Sigmoid colon (tissue), 4 donors: Measurements from ENCODE around the gene LRP8.

Experiments
- EP300 ChIP-seq, 4 donors: sonication (generic); formaldehyde crosslinking; IDR thresholded peaks; one replicate each; pipeline ENCODE4 v1.6.1; 2017; ENCODE audit warnings: antibody characterized with exemption in 4 of 4
- POLR2AphosphoS5 ChIP-seq, 4 donors: sonication (generic); formaldehyde crosslinking; IDR thresholded peaks; one replicate each; pipeline ENCODE4 v1.6.1; 2017; ENCODE audit warnings: antibody characterized with exemption in 4 of 4
- TF ChIP-seq, protein P1 (sequence below), 4 experiments: fragments of 450-650 bp in 3 of 4; fragments of 200-600 bp in 1 of 4; IDR thresholded peaks; one replicate each; pipeline ENCODE4 v1.5.1; 2016 to 2019; ENCODE audit warnings: antibody characterized with exemption in 4 of 4, mild to moderate bottlenecking in 3 of 4, moderate library complexity in 2 of 4

DNA sequence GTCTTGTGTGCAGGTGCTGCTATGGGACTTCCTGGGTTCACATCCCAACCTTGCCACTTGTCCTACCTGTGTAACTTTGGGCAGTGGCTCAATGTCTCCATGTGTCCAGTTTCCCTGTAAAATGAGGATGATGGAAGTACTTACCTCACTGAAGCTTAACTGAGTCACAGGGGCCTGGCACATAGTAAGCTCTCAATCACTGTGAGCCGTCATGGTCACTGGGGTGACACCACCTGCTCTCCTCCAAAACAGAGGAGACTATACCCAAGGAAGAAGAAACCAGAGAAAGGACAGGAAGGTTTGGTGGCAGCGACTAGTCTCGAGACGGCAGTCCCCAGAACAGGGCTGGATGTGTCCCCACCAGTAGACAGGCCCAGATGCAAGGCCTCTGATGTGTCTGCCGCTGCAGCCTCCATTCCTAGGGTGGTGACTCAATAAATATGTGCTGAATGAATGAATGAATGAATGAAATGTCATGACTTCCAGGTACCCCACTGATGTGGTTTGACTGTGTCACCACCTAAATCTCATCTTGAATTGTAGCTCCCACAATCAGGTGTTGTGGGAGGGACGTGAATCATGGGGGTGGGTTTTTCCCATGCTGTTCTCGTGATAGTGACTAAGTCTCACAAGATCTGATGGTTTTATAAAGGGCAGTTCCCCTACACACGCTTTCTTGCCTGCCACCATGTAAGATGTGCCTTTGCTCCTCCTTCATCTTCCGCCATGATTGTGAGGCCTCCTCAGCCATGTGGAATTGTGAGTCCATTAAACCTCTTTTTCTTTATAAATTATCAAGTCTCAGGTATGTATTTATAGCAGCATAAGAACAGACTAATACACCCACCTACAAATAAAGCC, 13.0 kb upstream of the LRP8 start:
- TF ChIP-seq, protein P1, sequence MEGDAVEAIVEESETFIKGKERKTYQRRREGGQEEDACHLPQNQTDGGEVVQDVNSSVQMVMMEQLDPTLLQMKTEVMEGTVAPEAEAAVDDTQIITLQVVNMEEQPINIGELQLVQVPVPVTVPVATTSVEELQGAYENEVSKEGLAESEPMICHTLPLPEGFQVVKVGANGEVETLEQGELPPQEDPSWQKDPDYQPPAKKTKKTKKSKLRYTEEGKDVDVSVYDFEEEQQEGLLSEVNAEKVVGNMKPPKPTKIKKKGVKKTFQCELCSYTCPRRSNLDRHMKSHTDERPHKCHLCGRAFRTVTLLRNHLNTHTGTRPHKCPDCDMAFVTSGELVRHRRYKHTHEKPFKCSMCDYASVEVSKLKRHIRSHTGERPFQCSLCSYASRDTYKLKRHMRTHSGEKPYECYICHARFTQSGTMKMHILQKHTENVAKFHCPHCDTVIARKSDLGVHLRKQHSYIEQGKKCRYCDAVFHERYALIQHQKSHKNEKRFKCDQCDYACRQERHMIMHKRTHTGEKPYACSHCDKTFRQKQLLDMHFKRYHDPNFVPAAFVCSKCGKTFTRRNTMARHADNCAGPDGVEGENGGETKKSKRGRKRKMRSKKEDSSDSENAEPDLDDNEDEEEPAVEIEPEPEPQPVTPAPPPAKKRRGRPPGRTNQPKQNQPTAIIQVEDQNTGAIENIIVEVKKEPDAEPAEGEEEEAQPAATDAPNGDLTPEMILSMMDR (IDR thresholded peaks at IDR 0.05) = no peak
- TF ChIP-seq POLR2AphosphoS5 (IDR thresholded peaks at IDR 0.05) (no peak), EP300 (IDR thresholded peaks at IDR 0.05) (no peak)
